ENCODE measurements around the gene RBM47. TPM values are rescaled to one million over a fixed set of nuclear protein-coding genes. Genes with fewer than 3 reads are reported as not detected.

Gene RBM47
- polyA plus RNA-seq, 3 donors = 79.5 to 101 (median 92.8) TPM

GRCh38 chr4:40500781-40501180, 128.9 kb downstream of the RBM47 start:
- Mint-ChIP-seq H3K27me3 (ENCODE audit: low read depth in 3 of 3) (peaks cover 0 to 1% (median 0%) of the 10 kb centered on the region in 3 donors), H3K4me3 (no peak overlapping the region), H3K4me1 (peaks cover 30% of the 10 kb centered on the region), H3K27ac (peak overlapping the region in 1 of 7 donors; percentile 4), H3K9me3 (no peaks in the 10 kb centered on the region), H3K36me3 (peaks cover 24 to 45% of the 10 kb centered on the region in 2 donors)
- WGBS (ENCODE audit: insufficient coverage) = 100% methylated on average over 3 of the region's 6 CpGs
- Histone ChIP-seq H3K27me3 (ENCODE audit: control insufficient read depth in 2 of 2, insufficient read depth in 2 of 2, low read length in 2 of 2) (no peaks in the 10 kb centered on the region), H3K79me2 (ENCODE audit: insufficient read depth, low read length) (peaks cover 99% of the 10 kb centered on the region), H3K4me2 (replicated peaks; ENCODE audit: extremely low read depth, low read length, poor library complexity, severe bottlenecking) (no peak overlapping the region), H3K4me1 (ENCODE audit: control insufficient read depth in 1 of 2, insufficient read depth in 2 of 2, low read length in 2 of 2) (peaks cover 26 to 27% of the 10 kb centered on the region in 2 donors), H3K27ac (ENCODE audit: low read depth in 1 of 2, low read length in 2 of 2) (peak overlapping the region in 1 of 2 donors; percentile 87), H3K36me3 (replicated peaks in 1 of 2; ENCODE audit: control insufficient read depth in 1 of 2, insufficient read depth in 2 of 2, low read length in 2 of 2) (peaks cover 3 to 24% of the 10 kb centered on the region in 2 donors), H3K9ac (ENCODE audit: insufficient read depth, low read length, poor library complexity, severe bottlenecking) (no peak overlapping the region), H4K20me1 (ENCODE audit: insufficient read depth, low read length) (peaks cover 92% of the 10 kb centered on the region), H3K9me3 (replicated peaks in 1 of 2; ENCODE audit: control insufficient read depth in 1 of 2, insufficient read depth in 1 of 2, low read length in 2 of 2) (no peaks in the 10 kb centered on the region), H3K4me3 (replicated peaks in 1 of 3; ENCODE audit: low read depth in 2 of 3, low read length in 3 of 3) (no peak overlapping the region), H2AFZ (ENCODE audit: insufficient read depth, low read depth, low read length, poor library complexity, severe bottlenecking) (no peak overlapping the region)
- intact Hi-C loops (cut with micrococcal nuclease) = no loop called here
- TF ChIP-seq CTCF (IDR thresholded peaks at IDR 0.05) = no peak
- DNase-seq = no peak

GRCh38 chr4:40493160-40493559, 136.5 kb downstream of the RBM47 start:
- H3K79me2 ChIP-seq (ENCODE audit: insufficient read depth, low read length) = peaks cover 100% of the 10 kb centered on the region
- peaks cover 57% of the 10 kb centered on the region for H3K4me1 Mint-ChIP-seq

More at GRCh38 chr4:40493160-40493559, 136.5 kb downstream of the RBM47 start:
- Histone ChIP-seq H3K4me3 (replicated peaks in 1 of 3; ENCODE audit: low read depth in 2 of 3, low read length in 3 of 3) (no peak overlapping the region), H3K4me2 (replicated peaks; ENCODE audit: extremely low read depth, low read length, poor library complexity, severe bottlenecking) (no peak overlapping the region), H4K20me1 (ENCODE audit: insufficient read depth, low read length) (peaks cover 98% of the 10 kb centered on the region), H3K9ac (ENCODE audit: insufficient read depth, low read length, poor library complexity, severe bottlenecking) (no peak overlapping the region), H3K27ac (ENCODE audit: low read depth in 1 of 2, low read length in 2 of 2) (peak overlapping the region in 1 of 2 donors; percentile 79), H3K9me3 (replicated peaks in 1 of 2; ENCODE audit: control insufficient read depth in 1 of 2, insufficient read depth in 1 of 2, low read length in 2 of 2) (no peaks in the 10 kb centered on the region), H3K4me1 (ENCODE audit: control insufficient read depth in 1 of 2, insufficient read depth in 2 of 2, low read length in 2 of 2) (peaks cover 30 to 52% of the 10 kb centered on the region in 2 donors), H3K27me3 (ENCODE audit: control insufficient read depth in 2 of 2, insufficient read depth in 2 of 2, low read length in 2 of 2) (no peaks in the 10 kb centered on the region), H2AFZ (ENCODE audit: insufficient read depth, low read depth, low read length, poor library complexity, severe bottlenecking) (no peak overlapping the region), H3K36me3 (replicated peaks in 1 of 2; ENCODE audit: control insufficient read depth in 1 of 2, insufficient read depth in 2 of 2, low read length in 2 of 2) (peaks cover 3 to 20% of the 10 kb centered on the region in 2 donors)
- WGBS (ENCODE audit: insufficient coverage) = 100% methylated on average over 1 of the region's 3 CpGs
- no peak for TF ChIP-seq CTCF (IDR thresholded peaks at IDR 0.05)
- no peak for DNase-seq
- no peak overlapping the region for H3K4me3 Mint-ChIP-seq
- peaks cover 33 to 35% of the 10 kb centered on the region in 2 donors for H3K36me3 Mint-ChIP-seq
- H3K9me3 Mint-ChIP-seq = no peaks in the 10 kb centered on the region
- intact Hi-C loops (cut with micrococcal nuclease) = loop anchor here (5.0 to 10.0 kb wide), 3 partner anchors 52 to 229 kb away; partner anchors contain the start of gene RBM47 (in 1 of the 2)
- peak overlapping the region; percentile 57 to 93 (median 91) for H3K27ac Mint-ChIP-seq
- H3K27me3 Mint-ChIP-seq (ENCODE audit: low read depth in 3 of 3) = no peaks in the 10 kb centered on the region

Measured in CD14-positive monocyte (primary cell).